OCI-LY1 (cell line): ENCODE data around the gene IFT88.

Source experiments
- CTCF ChIP-seq: fragments of 200-600 bp; sonication (generic), shearing (Covaris generic); IDR thresholded peaks from 2 replicates; pipeline ENCODE4 v1.5.1; 2017; ENCODE audit warnings: mild to moderate bottlenecking, antibody characterized with exemption, low read length, moderate library complexity, mixed read lengths
- EZH2 ChIP-seq: fragments of 200-600 bp; sonication (generic), shearing (Covaris generic); IDR thresholded peaks from 2 replicates; pipeline ENCODE4 v1.8.0; 2017; ENCODE audit warnings: borderline replicate concordance, mixed run types, mild to moderate bottlenecking, antibody characterized with exemption, low read length, moderate library complexity, mixed read lengths

- TF ChIP-seq CTCF (no peak), EZH2 (no peak)
Observed at GRCh38 chr13:20717581-20718542, 150.9 kb downstream of the IFT88 start.
